Measurements from ENCODE around the gene F7.

DNA sequence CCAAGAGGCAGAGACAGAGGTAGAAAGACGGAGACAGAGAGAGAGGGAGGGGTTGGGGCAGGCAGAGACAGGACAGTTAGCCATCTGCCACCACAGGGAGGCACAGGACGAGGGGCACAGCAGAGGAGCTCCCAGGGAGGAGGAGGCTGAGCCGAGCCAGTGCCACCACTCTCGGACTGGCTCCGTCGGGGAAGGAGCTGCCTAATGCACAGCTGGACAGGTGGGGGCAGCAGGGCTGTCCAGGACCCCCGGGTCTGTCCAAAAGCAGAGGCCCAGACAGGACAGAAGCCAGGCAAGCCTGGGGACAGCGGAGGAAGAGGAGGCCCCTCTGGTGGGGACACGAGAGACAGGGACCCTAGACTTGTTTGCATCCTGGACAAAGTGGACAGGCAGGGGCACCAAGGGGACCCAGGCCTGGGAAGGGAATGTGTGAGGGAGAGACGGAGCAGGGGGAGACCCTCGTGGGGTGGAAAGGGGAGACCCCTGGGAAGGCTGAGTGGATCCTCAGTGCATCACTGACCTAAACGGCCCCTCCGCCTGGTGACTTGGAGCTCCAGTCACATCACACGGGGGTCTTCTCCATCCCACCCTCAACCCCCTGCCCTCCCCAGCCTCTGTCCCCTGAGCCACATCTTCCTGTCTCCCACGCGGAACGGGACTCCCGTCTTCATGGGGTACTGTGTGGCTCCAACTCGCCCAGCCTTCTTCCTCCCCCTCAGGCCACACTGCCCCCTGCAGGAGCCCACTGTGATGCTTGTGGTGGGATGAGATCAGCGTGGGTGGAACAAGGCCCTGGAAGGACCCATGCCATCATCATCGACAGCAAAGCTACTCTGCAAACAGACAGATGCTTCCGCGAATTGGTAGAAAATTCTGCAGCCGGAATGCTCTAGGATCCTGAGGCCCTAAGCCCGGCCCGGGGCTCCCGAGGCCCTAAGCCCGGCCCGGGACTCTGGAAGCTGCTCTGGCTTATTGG lies 17.9 kb downstream of the F7 start:
- no peak for TF ChIP-seq GATA3 (IDR thresholded peaks at IDR 0.05; ENCODE audit: low read depth, low read length)
- TF ChIP-seq GATA2 (IDR thresholded peaks at IDR 0.05; ENCODE audit: low read depth, low read length), result no peak

All from SH-SY5Y (cell line).